GM12878 (cell line): Measurements from ENCODE around the gene SH3D19. TPM values are rescaled to one million over a fixed set of nuclear protein-coding genes. Genes with fewer than 3 reads are reported as not detected.

ENCODE experiments used
- ATAC-seq: fragments of 200-7000 bp; cut with Tn5 transposase; 3 replicates; pipeline ENCODE4 v1.9.1; 2020; ENCODE audit warnings: mild to moderate bottlenecking, moderate library complexity
- BruUV-seq: library from RNA; stranded (reverse); fragments of 400-500 nt; replicated peaks from 2 replicates; lab custom pipeline; 2021; lab: Mats Ljungman, UMichigan
- CTCF ChIA-PET: fragments of 300-600 bp; sonication (Branson Sonifier 250); formaldehyde crosslinking; extraction: SDS; loops from one replicate; lab custom pipeline; 2021; ENCODE audit warnings: inconsistent platforms; lab: Yijun Ruan, JAX
- POLR2A ChIA-PET: fragments of 350-600 bp; formaldehyde crosslinking; extraction: SDS; loops from one replicate; lab custom pipeline; 2021; ENCODE audit warnings: inconsistent platforms; lab: Charles Lee
- RAD21 ChIA-PET: fragments of 300-600 bp; sonication (Branson Sonifier 250); formaldehyde crosslinking; loops from one replicate; lab custom pipeline; 2023; ENCODE audit warnings: antibody characterized with exemption; ENCODE audit not compliant: unreplicated experiment; lab: Charles Lee
- SMC1A ChIA-PET: fragments of 300-600 bp; sonication (Branson Sonifier 250); formaldehyde crosslinking; loops from one replicate; lab custom pipeline; 2023; ENCODE audit not compliant: unreplicated experiment, uncharacterized antibody; lab: Charles Lee
- DNase-seq: peaks from one replicate; pipeline ENCODE4 v3.0.0-alpha.2; 2011; ENCODE audit warnings: low read depth, low spot score
- FAIRE-seq: peaks from 3 replicates; lab custom pipeline; 2011; peaks lifted over from hg19 to GRCh38; lab: Jason Lieb, UNC
- H2AFZ ChIP-seq: 2 replicates; pipeline ENCODE4 v1.6.0; 2011; ENCODE audit warnings: low read depth, low read length, control low read depth; ENCODE audit not compliant: control insufficient read depth
- H3K27ac ChIP-seq: 2 replicates; pipeline ENCODE4 v1.5.1; 2011; ENCODE audit warnings: control low read depth; ENCODE audit not compliant: control insufficient read depth, insufficient read depth
- H3K27me3 ChIP-seq, 2 experiments: replicated peaks in 1 of 2; 2 replicates each; pipeline versions ENCODE4 v1.6.0 to v1.6.1; 2011; ENCODE audit warnings: low read length in 1 of 2; ENCODE audit not compliant: control insufficient read depth in 2 of 2, insufficient read depth in 2 of 2
- H3K36me3 ChIP-seq, 2 experiments: 2 replicates each; pipeline ENCODE4 v1.5.1; 2011; ENCODE audit warnings: low read length in 1 of 2; ENCODE audit not compliant: control insufficient read depth in 2 of 2, insufficient read depth in 2 of 2
- H3K4me1 ChIP-seq: 2 replicates; pipeline ENCODE4 v1.6.1; 2011; ENCODE audit warnings: mild to moderate bottlenecking, low read length, moderate library complexity, mixed read lengths; ENCODE audit not compliant: control insufficient read depth, insufficient read depth
- H3K4me2 ChIP-seq: 2 replicates; pipeline ENCODE4 v1.6.0; 2011; ENCODE audit warnings: control low read depth; ENCODE audit not compliant: control insufficient read depth, insufficient read depth
- H3K4me3 ChIP-seq: fragments of 200-600 bp; sonication (generic); 2 replicates; pipeline ENCODE4 v1.5.1; 2016
- H3K79me2 ChIP-seq: 2 replicates; pipeline ENCODE4 v1.6.0; 2011; ENCODE audit warnings: low read length; ENCODE audit not compliant: control insufficient read depth, insufficient read depth
- H3K9ac ChIP-seq: 2 replicates; pipeline ENCODE4 v1.8.0; 2011; ENCODE audit warnings: low read length, control low read depth, mixed read lengths; ENCODE audit not compliant: control insufficient read depth, insufficient read depth
- H3K9me3 ChIP-seq: replicated peaks from 3 replicates; pipeline ENCODE4 v1.5.1; 2011; ENCODE audit warnings: mild to moderate bottlenecking, low read length; ENCODE audit not compliant: control insufficient read depth, insufficient read depth
- H4K20me1 ChIP-seq: 2 replicates; pipeline ENCODE4 v1.6.0; 2011; ENCODE audit not compliant: control insufficient read depth, insufficient read depth
- CHD1 ChIP-seq: IDR thresholded peaks from 2 replicates; pipeline ENCODE4 v1.6.1; 2012; ENCODE audit warnings: low read depth, low read length, improper control_type of control experiment
- CHD2 ChIP-seq: IDR thresholded peaks from 2 replicates; pipeline ENCODE4 v1.6.1; 2011; ENCODE audit warnings: low read depth, low read length, improper control_type of control experiment, borderline replicate concordance
- MEF2B ChIP-seq: fragments of 450-650 bp; IDR thresholded peaks from 2 replicates; pipeline ENCODE4 v1.6.1; 2018; ENCODE audit warnings: mild to moderate bottlenecking, moderate library complexity; ENCODE audit not compliant: partially characterized antibody, poor library complexity, severe bottlenecking
- REST ChIP-seq: IDR thresholded peaks from 2 replicates; pipeline ENCODE4 v1.6.1; 2012; ENCODE audit warnings: mild to moderate bottlenecking, low read depth, low read length
- SIN3A ChIP-seq: IDR thresholded peaks from 2 replicates; pipeline ENCODE4 v1.6.1; 2012; ENCODE audit warnings: low read depth, low read length, improper control_type of control experiment
- WGBS: methylation state at CpG from one replicate; pipeline ENCODE4 v1.1.6; 2016; ENCODE audit warnings: low lambda C conversion rate; ENCODE audit not compliant: insufficient replicate concordance, insufficient coverage; ENCODE audit errors: missing lambda C conversion rate; 5-methylcytosine and 5-hydroxymethylcytosine counted together
- in situ Hi-C: fragments of 300-500 bp; cut with MboI; formaldehyde crosslinking; loops from 9 replicates; pipeline ENCODE4 v1.14.3; 2018; ENCODE audit warnings: mixed read lengths
- intact Hi-C: fragments of 100-400 bp; cut with micrococcal nuclease; formaldehyde crosslinking; loops from one replicate; pipeline ENCODE4 v1.14.2; 2022; ENCODE audit not compliant: unreplicated experiment
- polyA plus RNA-seq, 11 experiments: library from polyadenylated mRNA; depleted of rRNA in 4 of 11; unstranded in 6 of 11; stranded (reverse) in 5 of 11; fragments of >200 nt; fragmentation: Nextera tagmentation in 4 of 11; fragmentation: Illumina TruSeq in 1 of 11; extraction: Ambion mirVana in 4 of 11; extraction: Trizol in 1 of 11; gene quantifications; 1 replicate in 1 of 11; 2 replicates in 10 of 11; pipeline versions ENCODE4 v1.2.1 to v1.2.3, GENCODE V29; 2011 to 2016; ENCODE audit warnings: inconsistent platforms in 2 of 11, missing spikeins in 2 of 11, low read depth in 1 of 11
- total RNA-seq, 4 experiments: library from RNA; depleted of rRNA in 3 of 4; stranded (reverse); fragments of >200 nt in 3 of 4; fragmentation: Illumina TruSeq in 1 of 4; extraction: Trizol in 1 of 4; gene quantifications; 2 replicates each; pipeline versions ENCODE4 v1.2.1 to v1.2.3, GENCODE V29; 2013 to 2021

The SH3D19 gene
- total and polyA plus RNA-seq, 10 of the 15 experiments (the other 5 are each of a cell fraction or from before 2014, with no cell fraction given) = 0.03 to 6.9 (median 0.33) TPM; not detected in 3

GRCh38 chr4:151150821-151151580 lies 174.4 kb downstream of the SH3D19 start (continued):
- no peak for TF ChIP-seq CHD2

GRCh38 chr4:151148261-151148660 lies 177.1 kb downstream of the SH3D19 start:
- ChIA-PET POLR2A (no interaction called here), CTCF (no interaction called here), RAD21 (interaction anchor here (0.6 kb wide), 1 partner anchor 37 kb away, joined by 3 read pairs; no protein-coding TSS in a partner anchor), SMC1A (no interaction called here)
- Histone ChIP-seq H3K36me3 (no peaks in the 10 kb centered on the region), H3K4me3 (no peak overlapping the region), H3K27ac (no peak overlapping the region), H4K20me1 (no peaks in the 10 kb centered on the region), H2AFZ (no peak overlapping the region), H3K4me2 (no peak overlapping the region), H3K9ac (no peak overlapping the region), H3K4me1 (no peaks in the 10 kb centered on the region), H3K79me2 (no peaks in the 10 kb centered on the region), H3K27me3 (no peaks in the 10 kb centered on the region), H3K9me3 (no peaks in the 10 kb centered on the region)
- WGBS = 45% methylated on average over 4 of the region's 4 CpGs
- no peak for FAIRE-seq
- BruUV-seq = no TSS peak
- intact Hi-C loops (no loop called here), in situ Hi-C loops (no loop called here)
- no peak for TF ChIP-seq CHD1
- no peak for TF ChIP-seq REST
- TF ChIP-seq MEF2B = no peak
- TF ChIP-seq SIN3A = no peak
- no peak for ATAC-seq
- DNase-seq = no peak
